ENCODE measurements around the gene NCKIPSD. TPM values are rescaled to one million over a fixed set of nuclear protein-coding genes. Genes with fewer than 3 reads are reported as not detected.
A peak's percentile ranks its signal among the peaks of the same experiment; 100 is the strongest.

Gene NCKIPSD
- total RNA-seq, 4 donors from 2014 or later: 34.8 to 59.2 (median 44.9) TPM

DNA sequence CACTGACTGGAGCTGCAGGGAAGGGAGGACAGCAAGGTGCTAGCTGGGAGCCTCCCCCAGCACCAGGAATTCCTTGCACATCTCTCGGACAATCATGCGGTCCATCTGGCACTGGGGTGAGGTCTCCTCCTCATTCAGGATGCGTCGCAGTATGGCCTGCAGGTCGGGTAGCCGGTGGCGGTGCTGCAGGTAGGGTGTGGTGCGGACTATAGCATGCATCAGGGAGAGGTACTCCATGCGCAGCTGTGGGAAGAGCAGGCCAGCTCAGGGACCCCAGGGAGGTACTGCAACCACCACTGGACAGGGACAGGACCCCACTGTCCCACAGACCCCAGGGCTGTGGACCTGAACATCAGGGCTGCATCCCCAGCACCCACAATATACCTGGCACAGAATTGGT lies 11.2 kb downstream of the NCKIPSD start:
- H3K36me3 ChIP-seq: peaks cover 35% of the 10 kb centered on the region
- TF ChIP-seq POLR2A (IDR thresholded peaks at IDR 0.05) (no peak), EP300 (IDR thresholded peaks at IDR 0.05) (no peak), POLR2AphosphoS5 (IDR thresholded peaks at IDR 0.05) (no peak)
- TF ChIP-seq, protein P1, sequence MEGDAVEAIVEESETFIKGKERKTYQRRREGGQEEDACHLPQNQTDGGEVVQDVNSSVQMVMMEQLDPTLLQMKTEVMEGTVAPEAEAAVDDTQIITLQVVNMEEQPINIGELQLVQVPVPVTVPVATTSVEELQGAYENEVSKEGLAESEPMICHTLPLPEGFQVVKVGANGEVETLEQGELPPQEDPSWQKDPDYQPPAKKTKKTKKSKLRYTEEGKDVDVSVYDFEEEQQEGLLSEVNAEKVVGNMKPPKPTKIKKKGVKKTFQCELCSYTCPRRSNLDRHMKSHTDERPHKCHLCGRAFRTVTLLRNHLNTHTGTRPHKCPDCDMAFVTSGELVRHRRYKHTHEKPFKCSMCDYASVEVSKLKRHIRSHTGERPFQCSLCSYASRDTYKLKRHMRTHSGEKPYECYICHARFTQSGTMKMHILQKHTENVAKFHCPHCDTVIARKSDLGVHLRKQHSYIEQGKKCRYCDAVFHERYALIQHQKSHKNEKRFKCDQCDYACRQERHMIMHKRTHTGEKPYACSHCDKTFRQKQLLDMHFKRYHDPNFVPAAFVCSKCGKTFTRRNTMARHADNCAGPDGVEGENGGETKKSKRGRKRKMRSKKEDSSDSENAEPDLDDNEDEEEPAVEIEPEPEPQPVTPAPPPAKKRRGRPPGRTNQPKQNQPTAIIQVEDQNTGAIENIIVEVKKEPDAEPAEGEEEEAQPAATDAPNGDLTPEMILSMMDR (IDR thresholded peaks at IDR 0.05): no peak
- no peak for DNase-seq (ENCODE audit: low spot score in 2 of 2)
- H3K4me1 ChIP-seq: no peaks in the 10 kb centered on the region
- H3K4me3 ChIP-seq: no peak overlapping the region
- H3K9me3 ChIP-seq: no peaks in the 10 kb centered on the region
- H3K27ac ChIP-seq: no peak overlapping the region
- H3K27me3 ChIP-seq: no peaks in the 10 kb centered on the region
- WGBS: 89% methylated on average over 4 of the region's 9 CpGs

- Histone ChIP-seq H3K27ac (no peak overlapping the region), H3K4me1 (no peaks in the 10 kb centered on the region), H3K27me3 (no peaks in the 10 kb centered on the region), H3K4me3 (no peak overlapping the region), H3K9me3 (no peaks in the 10 kb centered on the region), H3K36me3 (peaks cover 18% of the 10 kb centered on the region)
- TF ChIP-seq EP300 (IDR thresholded peaks at IDR 0.05) (no peak), POLR2A (IDR thresholded peaks at IDR 0.05) (no peak), POLR2AphosphoS5 (IDR thresholded peaks at IDR 0.05) (no peak)
- TF ChIP-seq, protein P1 (IDR thresholded peaks at IDR 0.05): no peak
- WGBS: 73% methylated on average over 1 of the region's 1 CpG
- DNase-seq (ENCODE audit: low spot score in 2 of 2): no peak
These were observed 13.2 kb downstream of the NCKIPSD start for GRCh38 chr3:48672522-48672921.

DNA sequence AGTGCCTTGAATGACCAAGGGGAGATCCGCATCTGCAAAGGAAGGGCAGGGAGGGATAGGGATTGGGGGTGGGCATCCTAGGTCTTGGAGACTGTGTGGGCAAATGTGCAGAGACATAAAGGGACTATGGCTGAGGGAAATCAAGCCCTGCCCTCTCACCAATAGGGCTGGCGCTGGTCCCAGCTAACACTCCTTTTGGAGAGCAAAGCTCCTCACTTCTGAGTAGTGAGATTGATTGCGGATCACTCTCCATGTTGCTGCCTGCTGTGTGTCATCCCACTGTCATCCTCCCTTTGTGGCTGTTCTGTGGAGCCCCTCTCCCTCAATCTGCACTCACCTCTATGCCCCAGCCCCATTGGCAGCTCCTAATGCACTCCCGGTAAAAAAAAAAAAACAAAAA lies 20.8 kb downstream of the NCKIPSD start:
- Histone ChIP-seq H3K4me3 (no peak overlapping the region), H3K27ac (no peak overlapping the region), H3K4me1 (peaks cover 33% of the 10 kb centered on the region), H3K27me3 (peaks cover 30% of the 10 kb centered on the region), H3K36me3 (no peaks in the 10 kb centered on the region), H3K9me3 (no peaks in the 10 kb centered on the region)
- WGBS: 66% methylated on average over 3 of the region's 4 CpGs
- no peak for DNase-seq (ENCODE audit: low spot score in 2 of 2)
- TF ChIP-seq EP300 (IDR thresholded peaks at IDR 0.05) (no peak), POLR2AphosphoS5 (IDR thresholded peaks at IDR 0.05) (no peak), POLR2A (IDR thresholded peaks at IDR 0.05) (no peak)
- TF ChIP-seq, protein P1 (IDR thresholded peaks at IDR 0.05): no peak

DNA sequence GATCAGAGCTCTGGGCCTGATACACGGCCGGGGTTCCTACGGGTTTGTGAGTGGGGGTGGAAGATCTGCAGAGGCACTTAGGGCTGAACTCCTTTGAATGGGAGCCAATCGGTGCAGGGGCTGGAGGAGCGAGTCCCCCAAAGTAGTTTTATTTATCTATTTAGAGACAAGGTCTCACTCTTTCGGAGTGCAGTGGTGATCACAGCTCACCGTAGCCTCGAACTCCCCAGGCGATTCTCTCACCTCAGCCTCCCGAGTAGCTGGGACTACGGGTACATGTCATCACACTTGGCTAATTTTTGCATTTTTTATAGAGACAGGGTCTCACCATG lies 21.4 kb downstream of the NCKIPSD start:
- TF ChIP-seq, protein P1 (IDR thresholded peaks at IDR 0.05): peak in 1 of 2 donors; percentile 9
- no peak for TF ChIP-seq EP300 (IDR thresholded peaks at IDR 0.05)
- peak overlapping the region; percentile 57 for H3K4me3 ChIP-seq
- H3K4me1 ChIP-seq: peaks cover 33% of the 10 kb centered on the region
- no peak overlapping the region for H3K27ac ChIP-seq
- DNase-seq (ENCODE audit: low spot score in 2 of 2): no peak
- no peaks in the 10 kb centered on the region for H3K9me3 ChIP-seq
- H3K27me3 ChIP-seq: peaks cover 35% of the 10 kb centered on the region
- 53% methylated on average over 11 of the region's 11 CpGs for whole genome bisulfite sequencing
- no peaks in the 10 kb centered on the region for H3K36me3 ChIP-seq

GRCh38 chr3:48663489-48664312 lies 22.0 kb downstream of the NCKIPSD start:
- DNase-seq (ENCODE audit: low spot score in 2 of 2): peak; percentile 92 to 93
- Histone ChIP-seq H3K27me3 (peaks cover 35% of the 10 kb centered on the region), H3K9me3 (no peaks in the 10 kb centered on the region), H3K27ac (peak overlapping the region; percentile 73), H3K4me3 (peak overlapping the region; percentile 57), H3K36me3 (no peaks in the 10 kb centered on the region), H3K4me1 (peaks cover 33% of the 10 kb centered on the region)
- TF ChIP-seq POLR2AphosphoS5 (IDR thresholded peaks at IDR 0.05): peak in 2 of 3 donors; percentile 37 to 49
- TF ChIP-seq, protein P1 (IDR thresholded peaks at IDR 0.05): peak; percentile 7 to 75
- no peak for TF ChIP-seq EP300 (IDR thresholded peaks at IDR 0.05)
- 0% methylated on average over 27 of the region's 66 CpGs for WGBS

Measured in suprapubic skin (tissue), 4 donors.